H1 (cell line): Measurements from ENCODE around the gene GABRR2. TPM values are rescaled to one million over a fixed set of nuclear protein-coding genes. Genes with fewer than 3 reads are reported as not detected.

Experiments used
- CBX5 ChIP-seq: fragments of 300-800, 300-1000 bp; sonication (generic); IDR thresholded peaks from 2 replicates; pipeline ENCODE4 v1.7.1; 2016; ENCODE audit warnings: antibody characterized with exemption, low read length, low read depth
- CHD7 ChIP-seq: fragments of 300-600 bp; sonication (generic); IDR thresholded peaks from 2 replicates; pipeline ENCODE4 v1.7.1; 2012; ENCODE audit warnings: low read length, moderate library complexity, mild to moderate bottlenecking, inconsistent platforms; ENCODE audit not compliant: insufficient replicate concordance
- TEAD4 ChIP-seq: IDR thresholded peaks from 2 replicates; pipeline ENCODE4 v1.6.1; 2012; ENCODE audit warnings: low read depth, low read length, inconsistent platforms, mixed read lengths
- USF2 ChIP-seq: IDR thresholded peaks from 2 replicates; pipeline ENCODE4 v1.6.1; 2011; ENCODE audit warnings: low read length, improper control_type of control experiment
- polyA plus RNA-seq, 7 experiments: library from polyadenylated mRNA; depleted of rRNA in 3 of 7; stranded (reverse) in 5 of 7; unstranded in 2 of 7; fragments of >200 nt in 5 of 7; fragments of 200-250 nt in 2 of 7; gene quantifications; 1 replicate in 5 of 7; 2 replicates in 1 of 7; 4 replicates in 1 of 7; pipeline versions ENCODE4 v1.2.1 to v1.2.3, GENCODE V29; 2011 to 2013; ENCODE audit warnings: missing spikeins in 2 of 7, mixed read lengths in 2 of 7
- total RNA-seq: library from RNA; stranded (reverse); fragmentation: NEBNext Ultra II Directional; extraction: Animal tissue kit (Norgen Biotek cat#: 25700); gene quantifications from 2 replicates; pipeline ENCODE4 v1.2.1, GENCODE V29; 2021

The GABRR2 gene
- total and polyA plus RNA-seq, 2 of the 8 experiments (the other 6 are each of a cell fraction or from before 2014, with no cell fraction given) = not detected

- TF ChIP-seq CHD7 = no peak
- TF ChIP-seq USF2 = no peak
- TF ChIP-seq CBX5 = no peak
- no peak for TF ChIP-seq TEAD4
- TF ChIP-seq, all 59 proteins: peak for 0
Observed at GRCh38 chr6:89298680-89299465, 16.2 kb downstream of the GABRR2 start (continued).
